Mucosa of rectum (tissue), 2 donors: Measurements from ENCODE around the gene TBX6.

Experiments
- H3K27ac ChIP-seq, 2 donors: one replicate each; pipeline ENCODE4 v1.7.0; 2013; ENCODE audit warnings: inconsistent platforms in 2 of 2, low read depth in 2 of 2, low read length in 2 of 2
- H3K27me3 ChIP-seq, 2 donors: one replicate each; pipeline ENCODE4 v1.7.0; 2013; ENCODE audit warnings: low read length in 2 of 2; ENCODE audit not compliant: control insufficient read depth in 2 of 2, insufficient read depth in 2 of 2
- H3K36me3 ChIP-seq, 2 donors: one replicate each; pipeline ENCODE4 v1.7.0; 2013; ENCODE audit warnings: low read length in 2 of 2; ENCODE audit not compliant: control insufficient read depth in 2 of 2, insufficient read depth in 2 of 2
- H3K4me1 ChIP-seq, 2 donors: one replicate each; pipeline ENCODE4 v1.7.0; 2013; ENCODE audit warnings: low read length in 2 of 2, mild to moderate bottlenecking in 1 of 2; ENCODE audit not compliant: control insufficient read depth in 2 of 2, insufficient read depth in 2 of 2
- H3K4me3 ChIP-seq, 2 donors: one replicate each; pipeline ENCODE4 v1.7.0; 2013; ENCODE audit warnings: low read length in 2 of 2
- H3K9ac ChIP-seq, 2 donors: one replicate each; pipeline ENCODE4 v1.7.0; 2013; ENCODE audit warnings: low read length in 2 of 2, low read depth in 1 of 2, mild to moderate bottlenecking in 1 of 2
- H3K9me3 ChIP-seq, 2 donors: one replicate each; pipeline ENCODE4 v1.7.0; 2013; ENCODE audit warnings: low read length in 2 of 2; ENCODE audit not compliant: control insufficient read depth in 2 of 2
- donor health status: healthy.
- donor health status: Normal muscosa, but diverticular disease.

TBX6 gene

GRCh38 chr16:30065943-30066760 is 25.6 kb downstream of the TBX6 start:
- H3K4me3 ChIP-seq: peak overlapping the region; percentile 93 to 100
- peak overlapping the region; percentile 98 to 100 for H3K9ac ChIP-seq
- H3K9me3 ChIP-seq: no peaks in the 10 kb centered on the region
- peak overlapping the region; percentile 94 to 99 for H3K27ac ChIP-seq
- no peaks in the 10 kb centered on the region for H3K27me3 ChIP-seq
- peaks cover 37 to 40% of the 10 kb centered on the region in 2 donors for H3K36me3 ChIP-seq
- H3K4me1 ChIP-seq: peaks cover 37 to 48% of the 10 kb centered on the region in 2 donors

GRCh38 chr16:30065102-30065942 is 26.4 kb downstream of the TBX6 start, which contains the start of gene ALDOA:
TSS of gene ALDOA (plus strand) at chr16:30065760. CDS start at chr16:30066898, 1,138 bp downstream.
- Histone ChIP-seq H3K27ac (peak within 1 kb of the TSS; percentile 94 to 99), H3K9ac (peak within 1 kb of the TSS; percentile 98 to 100), H3K9me3 (no peaks in the 10 kb centered on the region), H3K27me3 (no peaks in the 10 kb centered on the region), H3K36me3 (peaks cover 30 to 31% of the 10 kb centered on the region in 2 donors), H3K4me1 (peaks cover 37 to 48% of the 10 kb centered on the region in 2 donors), H3K4me3 (peak within 1 kb of the TSS; percentile 93 to 100)

- no peaks in the 10 kb centered on the region for H3K9me3 ChIP-seq
- H3K9ac ChIP-seq: peak overlapping the region; percentile 84 to 88
- no peaks in the 10 kb centered on the region for H3K27me3 ChIP-seq
- H3K4me1 ChIP-seq: peaks cover 36 to 43% of the 10 kb centered on the region in 2 donors
- peaks cover 24 to 26% of the 10 kb centered on the region in 2 donors for H3K36me3 ChIP-seq
- peak overlapping the region; percentile 94 to 99 for H3K27ac ChIP-seq
- peak overlapping the region; percentile 89 to 91 for H3K4me3 ChIP-seq
Observed at GRCh38 chr16:30064729-30065101, 27.0 kb downstream of the TBX6 start.

- peaks cover 18 to 20% of the 10 kb centered on the region in 2 donors for H3K36me3 ChIP-seq
- H3K27ac ChIP-seq: peak overlapping the region; percentile 94 to 99
- peak overlapping the region; percentile 84 to 88 for H3K9ac ChIP-seq
- H3K4me3 ChIP-seq: peak overlapping the region; percentile 89 to 91
- H3K27me3 ChIP-seq: no peaks in the 10 kb centered on the region
- H3K9me3 ChIP-seq: no peaks in the 10 kb centered on the region
- H3K4me1 ChIP-seq: peaks cover 31 to 37% of the 10 kb centered on the region in 2 donors
Observed at GRCh38 chr16:30063893-30064728, 27.6 kb downstream of the TBX6 start.

GRCh38 chr16:30063278-30063892 is 28.3 kb downstream of the TBX6 start:
- H3K4me1 ChIP-seq: peaks cover 27 to 30% of the 10 kb centered on the region in 2 donors
- peak overlapping the region; percentile 89 to 91 for H3K4me3 ChIP-seq
- H3K9me3 ChIP-seq: no peaks in the 10 kb centered on the region
- peaks cover 10 to 12% of the 10 kb centered on the region in 2 donors for H3K36me3 ChIP-seq
- H3K9ac ChIP-seq: peak overlapping the region; percentile 84 to 88
- H3K27me3 ChIP-seq: no peaks in the 10 kb centered on the region
- H3K27ac ChIP-seq: peak overlapping the region; percentile 94 to 99

GRCh38 chr16:30060836-30061554 is 30.7 kb downstream of the TBX6 start:
- H3K9me3 ChIP-seq: no peaks in the 10 kb centered on the region
- no peak overlapping the region for H3K9ac ChIP-seq
- H3K27ac ChIP-seq: no peak overlapping the region
- peaks cover 13 to 14% of the 10 kb centered on the region in 2 donors for H3K4me1 ChIP-seq
- no peaks in the 10 kb centered on the region for H3K36me3 ChIP-seq
- H3K4me3 ChIP-seq: no peak overlapping the region
- H3K27me3 ChIP-seq: no peaks in the 10 kb centered on the region

GRCh38 chr16:30060346-30060745 is 31.4 kb downstream of the TBX6 start:
- Histone ChIP-seq H3K4me3 (no peak overlapping the region), H3K27me3 (no peaks in the 10 kb centered on the region), H3K9me3 (no peaks in the 10 kb centered on the region), H3K4me1 (peaks cover 13 to 14% of the 10 kb centered on the region in 2 donors), H3K27ac (no peak overlapping the region), H3K9ac (no peak overlapping the region), H3K36me3 (no peaks in the 10 kb centered on the region)

- no peaks in the 10 kb centered on the region for H3K27me3 ChIP-seq
- no peak overlapping the region for H3K27ac ChIP-seq
- H3K4me3 ChIP-seq: no peak overlapping the region
- no peaks in the 10 kb centered on the region for H3K9me3 ChIP-seq
- H3K36me3 ChIP-seq: no peaks in the 10 kb centered on the region
- peaks cover 7 to 10% of the 10 kb centered on the region in 2 donors for H3K4me1 ChIP-seq
- no peak overlapping the region for H3K9ac ChIP-seq
Observed at GRCh38 chr16:30054959-30055553, 36.7 kb downstream of the TBX6 start.
